Neural crest cell (in vitro differentiated cells): ENCODE measurements around the gene NETO2. TPM values are rescaled to one million over a fixed set of nuclear protein-coding genes. Genes with fewer than 3 reads are reported as not detected.
"Not testable (repeated sequence)": the region's sequence is repeated elsewhere in the genome, so short reads cannot be mapped to it uniquely, and the experiment has no call there.

ENCODE experiments used
- DNase-seq: peaks from one replicate; pipeline ENCODE4 v3.0.0; 2021; ENCODE audit warnings: low read depth, mixed read lengths, low spot score
- H3K27ac Mint-ChIP-seq: one replicate; pipeline ENCODE4 v1.8.0; 2021; ENCODE audit warnings: mild to moderate bottlenecking, mixed read lengths; ENCODE audit not compliant: unreplicated experiment
- H3K27me3 Mint-ChIP-seq: 2 replicates; pipeline ENCODE4 v1.8.0; 2021; ENCODE audit warnings: low read depth, mild to moderate bottlenecking, mixed read lengths
- H3K36me3 Mint-ChIP-seq: 2 replicates; pipeline ENCODE4 v1.8.0; 2021; ENCODE audit warnings: low read depth, mild to moderate bottlenecking, mixed read lengths
- H3K4me1 Mint-ChIP-seq: 2 replicates; pipeline ENCODE4 v1.8.0; 2021; ENCODE audit warnings: mixed read lengths
- H3K4me3 Mint-ChIP-seq: one replicate; pipeline ENCODE4 v1.8.0; 2021; ENCODE audit warnings: mild to moderate bottlenecking, mixed read lengths
- H3K9me3 Mint-ChIP-seq: 2 replicates; pipeline ENCODE4 v1.8.0; 2021; ENCODE audit warnings: mixed read lengths
- long read RNA-seq: library from polyadenylated mRNA; unstranded; transcript quantifications from one replicate; pipeline ENCODE4 v2.0.0, GENCODE V29; 2020
- total RNA-seq: library from RNA; stranded (reverse); gene quantifications from 2 replicates; pipeline ENCODE4 v1.2.1, GENCODE V29; 2021
- TF ChIP-seq, protein P1 (sequence below): fragments of 200-600 bp; sonication (generic); conservative IDR thresholded peaks from 2 replicates; pipeline ENCODE4 v1.5.0; 2021; ENCODE audit warnings: antibody characterized with exemption, mild to moderate bottlenecking

NETO2 gene, protein sequence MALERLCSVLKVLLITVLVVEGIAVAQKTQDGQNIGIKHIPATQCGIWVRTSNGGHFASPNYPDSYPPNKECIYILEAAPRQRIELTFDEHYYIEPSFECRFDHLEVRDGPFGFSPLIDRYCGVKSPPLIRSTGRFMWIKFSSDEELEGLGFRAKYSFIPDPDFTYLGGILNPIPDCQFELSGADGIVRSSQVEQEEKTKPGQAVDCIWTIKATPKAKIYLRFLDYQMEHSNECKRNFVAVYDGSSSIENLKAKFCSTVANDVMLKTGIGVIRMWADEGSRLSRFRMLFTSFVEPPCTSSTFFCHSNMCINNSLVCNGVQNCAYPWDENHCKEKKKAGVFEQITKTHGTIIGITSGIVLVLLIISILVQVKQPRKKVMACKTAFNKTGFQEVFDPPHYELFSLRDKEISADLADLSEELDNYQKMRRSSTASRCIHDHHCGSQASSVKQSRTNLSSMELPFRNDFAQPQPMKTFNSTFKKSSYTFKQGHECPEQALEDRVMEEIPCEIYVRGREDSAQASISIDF
- 105 TPM in 2 replicates for total RNA-seq
- long read RNA-seq, full-length matches to known transcripts, result 1 of 17 reads
- long read RNA-seq, partial matches to known transcripts, result 4 of 17 reads
- long read RNA-seq, other reads (novel, unspliced or antisense), result 12 of 17 reads

DNA sequence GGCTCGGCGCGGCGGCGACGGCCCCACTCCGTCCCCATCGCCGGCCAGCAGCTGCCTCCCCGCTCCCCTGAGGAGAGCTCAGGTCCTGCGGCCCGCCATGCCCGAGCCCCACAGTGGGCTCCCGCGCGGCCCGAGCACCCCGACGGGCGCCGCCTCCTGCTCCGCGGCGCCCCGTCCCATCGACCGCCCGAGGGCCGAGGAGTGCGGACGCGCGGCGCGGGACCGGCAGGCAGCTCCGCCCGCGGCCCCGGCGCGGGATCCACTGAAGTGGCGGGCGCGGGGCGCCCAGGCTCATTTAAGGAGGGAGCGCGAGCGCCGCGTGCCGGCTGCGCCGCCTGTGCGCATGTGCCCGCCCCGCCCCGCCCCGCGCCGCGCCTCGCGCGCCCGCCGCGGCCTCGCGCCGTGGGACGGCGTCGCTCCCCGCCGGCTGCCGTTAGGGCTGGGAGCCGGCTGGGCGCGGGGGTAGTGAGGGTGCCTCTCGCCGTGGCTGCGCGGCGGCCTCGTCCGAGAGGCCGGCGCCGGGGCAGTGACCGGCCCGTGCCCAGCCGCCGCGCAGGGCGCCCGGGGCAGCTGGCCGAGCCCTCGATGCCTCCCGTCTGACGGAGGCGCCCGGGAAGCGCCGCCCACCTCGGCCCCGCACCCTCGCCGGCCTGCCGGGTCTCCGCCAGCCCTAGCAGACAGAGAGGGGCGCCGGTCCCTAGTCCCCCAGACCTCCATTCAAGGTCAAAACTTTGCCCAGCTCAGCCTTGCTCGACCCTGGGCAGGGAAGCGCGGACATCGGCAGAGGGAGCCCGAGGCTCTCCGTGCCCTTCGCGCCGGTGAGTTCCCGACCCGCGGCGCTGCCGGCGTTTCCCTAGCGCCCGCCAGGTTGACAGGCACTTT lies at the start of gene NETO2:
TSS of gene NETO2 (minus strand) at position 269 of the 882 bp plus-strand sequence. CDS start 333 bp downstream, outside the sequence.
- DNase-seq, result peak; percentile 58
- H3K27ac Mint-ChIP-seq, result peak within 1 kb of the TSS; percentile 64
- H3K9me3 Mint-ChIP-seq, result no peaks in the 10 kb centered on the region
- H3K27me3 Mint-ChIP-seq, result peaks cover 4% of the 10 kb centered on the region
- TF ChIP-seq, protein P1, sequence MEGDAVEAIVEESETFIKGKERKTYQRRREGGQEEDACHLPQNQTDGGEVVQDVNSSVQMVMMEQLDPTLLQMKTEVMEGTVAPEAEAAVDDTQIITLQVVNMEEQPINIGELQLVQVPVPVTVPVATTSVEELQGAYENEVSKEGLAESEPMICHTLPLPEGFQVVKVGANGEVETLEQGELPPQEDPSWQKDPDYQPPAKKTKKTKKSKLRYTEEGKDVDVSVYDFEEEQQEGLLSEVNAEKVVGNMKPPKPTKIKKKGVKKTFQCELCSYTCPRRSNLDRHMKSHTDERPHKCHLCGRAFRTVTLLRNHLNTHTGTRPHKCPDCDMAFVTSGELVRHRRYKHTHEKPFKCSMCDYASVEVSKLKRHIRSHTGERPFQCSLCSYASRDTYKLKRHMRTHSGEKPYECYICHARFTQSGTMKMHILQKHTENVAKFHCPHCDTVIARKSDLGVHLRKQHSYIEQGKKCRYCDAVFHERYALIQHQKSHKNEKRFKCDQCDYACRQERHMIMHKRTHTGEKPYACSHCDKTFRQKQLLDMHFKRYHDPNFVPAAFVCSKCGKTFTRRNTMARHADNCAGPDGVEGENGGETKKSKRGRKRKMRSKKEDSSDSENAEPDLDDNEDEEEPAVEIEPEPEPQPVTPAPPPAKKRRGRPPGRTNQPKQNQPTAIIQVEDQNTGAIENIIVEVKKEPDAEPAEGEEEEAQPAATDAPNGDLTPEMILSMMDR, result peak; percentile 58
- peaks cover 37% of the 10 kb centered on the region for H3K4me1 Mint-ChIP-seq
- H3K36me3 Mint-ChIP-seq, result no peaks in the 10 kb centered on the region
- H3K4me3 Mint-ChIP-seq, result peak within 1 kb of the TSS; percentile 95

DNA sequence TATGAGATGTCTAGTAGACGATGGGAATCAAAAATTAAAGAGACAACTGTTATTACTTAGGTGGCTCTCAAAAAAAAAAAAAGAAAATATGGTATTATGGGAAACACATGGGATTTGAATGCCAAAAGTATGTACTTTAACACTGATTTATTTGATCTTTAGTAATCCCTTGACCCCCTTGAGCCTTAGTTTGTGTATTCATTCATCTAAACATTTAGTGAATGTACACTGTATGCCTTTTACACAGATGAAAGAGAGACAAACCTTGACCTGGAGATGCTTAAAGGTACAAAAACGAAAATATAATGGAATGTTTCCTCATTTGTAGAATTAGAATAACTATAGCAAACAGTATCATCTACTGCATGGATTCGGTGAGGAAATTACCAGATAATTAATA lies 38.6 kb upstream of the NETO2 start:
- DNase-seq, result no peak
- Mint-ChIP-seq H3K4me1 (no peaks in the 10 kb centered on the region), H3K4me3 (no peak overlapping the region), H3K27ac (no peak overlapping the region), H3K36me3 (peaks cover 25% of the 10 kb centered on the region), H3K27me3 (no peaks in the 10 kb centered on the region), H3K9me3 (peaks cover 10% of the 10 kb centered on the region)
- TF ChIP-seq, protein P1, result no peak

DNA sequence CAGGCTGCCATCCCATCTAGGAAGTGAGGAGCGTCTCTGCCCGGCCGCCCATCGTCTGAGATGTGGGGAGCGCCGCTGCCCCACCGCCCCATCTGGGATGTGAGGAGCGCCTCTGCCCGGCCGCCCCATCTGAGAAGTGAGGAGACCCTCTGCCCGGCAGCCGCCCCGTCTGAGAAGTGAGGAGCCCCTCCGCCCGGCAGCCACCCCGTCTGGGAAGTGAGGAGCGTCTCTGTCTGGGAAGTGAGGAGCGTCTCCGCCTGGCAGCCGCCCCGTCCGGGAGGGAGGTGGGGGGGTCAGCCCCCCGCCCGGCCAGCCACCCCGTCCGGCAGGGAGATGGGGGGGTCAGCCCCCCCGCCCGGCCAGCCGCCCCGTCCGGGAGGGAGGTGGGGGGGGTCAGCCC lies 37.3 kb upstream of the NETO2 start:
- not testable (repeated sequence) for H3K27ac Mint-ChIP-seq, H3K27me3 Mint-ChIP-seq

DNA sequence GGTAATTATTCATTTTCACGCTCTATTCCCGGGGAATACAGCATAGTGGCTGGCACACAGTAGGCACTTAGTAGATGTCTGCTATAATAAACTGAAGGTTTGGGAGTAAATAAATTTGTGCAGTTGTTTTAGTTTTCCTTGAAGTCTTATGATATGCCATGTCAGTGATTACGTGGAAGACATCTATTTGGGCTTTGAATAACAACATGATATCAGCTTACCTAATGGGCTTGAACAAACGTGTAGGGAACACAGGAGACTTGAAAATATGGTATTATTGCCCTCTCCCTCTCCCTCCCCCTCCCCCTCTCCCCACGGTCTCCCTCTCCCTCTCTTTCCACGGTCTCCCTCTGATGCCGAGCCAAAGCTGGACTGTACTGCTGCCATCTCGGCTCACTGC lies 36.3 kb upstream of the NETO2 start:
- peaks cover 10% of the 10 kb centered on the region for H3K9me3 Mint-ChIP-seq
- H3K27me3 Mint-ChIP-seq, result no peaks in the 10 kb centered on the region
- H3K4me3 Mint-ChIP-seq, result no peak overlapping the region
- H3K27ac Mint-ChIP-seq, result no peak overlapping the region
- no peaks in the 10 kb centered on the region for H3K4me1 Mint-ChIP-seq
- no peak for DNase-seq
- H3K36me3 Mint-ChIP-seq, result peaks cover 28% of the 10 kb centered on the region
- TF ChIP-seq, protein P1, result no peak

More for the DNA sequence above, 37.3 kb upstream of the NETO2 start:
- not testable (repeated sequence) for H3K4me1 Mint-ChIP-seq, DNase-seq, H3K4me3 Mint-ChIP-seq
- Mint-ChIP-seq H3K9me3 (peaks cover 10% of the 10 kb centered on the region), H3K36me3 (peaks cover 25% of the 10 kb centered on the region)

DNA sequence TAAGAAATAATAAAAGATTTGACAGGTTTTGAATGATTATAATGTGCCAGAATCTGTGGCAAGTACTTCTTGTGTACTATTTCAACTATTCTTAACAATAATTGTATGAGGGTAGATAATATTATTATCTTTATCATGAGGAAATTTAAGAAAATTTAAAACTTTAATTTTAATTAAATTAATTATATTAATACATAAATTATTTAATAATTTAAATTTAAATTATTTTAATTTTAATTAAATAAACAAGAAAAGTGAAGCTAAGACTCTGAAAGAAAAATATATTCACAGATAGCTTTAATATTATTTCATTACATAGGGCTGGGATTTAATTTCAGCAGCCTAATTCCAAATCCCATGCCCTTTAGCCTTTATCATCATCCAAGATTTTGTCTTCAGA lies 31.4 kb upstream of the NETO2 start:
- Mint-ChIP-seq H3K4me1 (no peaks in the 10 kb centered on the region), H3K36me3 (peaks cover 10% of the 10 kb centered on the region), H3K9me3 (peaks cover 4% of the 10 kb centered on the region), H3K27ac (no peak overlapping the region), H3K4me3 (no peak overlapping the region), H3K27me3 (no peaks in the 10 kb centered on the region)
- TF ChIP-seq, protein P1, result no peak
- DNase-seq, result no peak
